Endothelial cell (in vitro differentiated cells): ENCODE data around the gene IDH2. TPM values are rescaled to one million over a fixed set of nuclear protein-coding genes. Genes with fewer than 3 reads are reported as not detected.
A peak's percentile ranks its signal among the peaks of the same experiment; 100 is the strongest.

ENCODE experiments used
- DNase-seq: peaks from one replicate; pipeline ENCODE4 v3.0.0; 2021; ENCODE audit warnings: low spot score
- H3K27ac Mint-ChIP-seq: one replicate; pipeline ENCODE4 v1.8.0; 2021; ENCODE audit warnings: mixed read lengths, inconsistent platforms; ENCODE audit not compliant: unreplicated experiment
- H3K27me3 Mint-ChIP-seq: one replicate; pipeline ENCODE4 v1.8.0; 2021; ENCODE audit warnings: mild to moderate bottlenecking, moderate library complexity, mixed read lengths, inconsistent platforms; ENCODE audit not compliant: unreplicated experiment
- H3K36me3 Mint-ChIP-seq: one replicate; pipeline ENCODE4 v1.8.0; 2021; ENCODE audit warnings: mild to moderate bottlenecking, low read depth, mixed read lengths, inconsistent platforms; ENCODE audit not compliant: unreplicated experiment
- H3K4me1 Mint-ChIP-seq: one replicate; pipeline ENCODE4 v1.8.0; 2021; ENCODE audit warnings: mild to moderate bottlenecking, mixed read lengths, inconsistent platforms; ENCODE audit not compliant: unreplicated experiment
- H3K4me3 Mint-ChIP-seq: one replicate; pipeline ENCODE4 v1.8.0; 2021; ENCODE audit warnings: mild to moderate bottlenecking, mixed read lengths, inconsistent platforms; ENCODE audit not compliant: unreplicated experiment
- H3K9me3 Mint-ChIP-seq: one replicate; pipeline ENCODE4 v1.8.0; 2021; ENCODE audit warnings: mixed read lengths, inconsistent platforms; ENCODE audit not compliant: unreplicated experiment
- total RNA-seq: library from RNA; stranded (reverse); fragmentation: NEBNext Ultra II Directional; extraction: Animal tissue kit (Norgen Biotek cat#: 25700); gene quantifications from one replicate; pipeline ENCODE4 v1.2.1, GENCODE V29; 2021; ENCODE audit not compliant: unreplicated experiment
- TF ChIP-seq, protein P1 (sequence below): fragments of 200-600 bp; sonication (generic); IDR thresholded peaks from one replicate; pipeline ENCODE4 v1.5.0; 2021; ENCODE audit warnings: antibody characterized with exemption; ENCODE audit not compliant: unreplicated experiment

The IDH2 gene
- total RNA-seq, 1 donor from 2014 or later: 133 TPM

DNA sequence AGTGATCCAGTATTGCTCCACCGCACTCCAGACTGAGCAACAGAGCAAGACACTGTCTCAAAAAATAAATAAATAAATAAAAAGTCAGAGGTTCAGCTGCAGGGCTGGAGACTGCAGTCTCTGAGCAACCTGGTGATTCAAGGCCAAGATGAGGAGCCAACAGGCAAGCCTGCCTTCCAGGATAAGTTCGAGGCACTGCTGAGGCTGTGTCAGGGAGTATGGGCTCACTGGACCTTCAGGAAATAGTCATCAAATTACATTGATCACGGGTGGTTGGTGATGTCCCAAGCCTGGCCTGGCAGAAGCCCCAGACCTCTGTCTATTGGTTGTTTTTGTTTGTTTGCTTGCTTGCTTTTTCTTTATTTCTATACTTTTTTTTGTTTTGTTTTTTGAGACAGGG, 41.5 kb downstream of the IDH2 start:
- Mint-ChIP-seq H3K27me3 (peaks cover 15% of the 10 kb centered on the region), H3K27ac (no peak overlapping the region), H3K4me1 (peaks cover 58% of the 10 kb centered on the region), H3K36me3 (peaks cover 4% of the 10 kb centered on the region), H3K9me3 (no peaks in the 10 kb centered on the region), H3K4me3 (no peak overlapping the region)
- DNase-seq: no peak
- TF ChIP-seq, protein P1, sequence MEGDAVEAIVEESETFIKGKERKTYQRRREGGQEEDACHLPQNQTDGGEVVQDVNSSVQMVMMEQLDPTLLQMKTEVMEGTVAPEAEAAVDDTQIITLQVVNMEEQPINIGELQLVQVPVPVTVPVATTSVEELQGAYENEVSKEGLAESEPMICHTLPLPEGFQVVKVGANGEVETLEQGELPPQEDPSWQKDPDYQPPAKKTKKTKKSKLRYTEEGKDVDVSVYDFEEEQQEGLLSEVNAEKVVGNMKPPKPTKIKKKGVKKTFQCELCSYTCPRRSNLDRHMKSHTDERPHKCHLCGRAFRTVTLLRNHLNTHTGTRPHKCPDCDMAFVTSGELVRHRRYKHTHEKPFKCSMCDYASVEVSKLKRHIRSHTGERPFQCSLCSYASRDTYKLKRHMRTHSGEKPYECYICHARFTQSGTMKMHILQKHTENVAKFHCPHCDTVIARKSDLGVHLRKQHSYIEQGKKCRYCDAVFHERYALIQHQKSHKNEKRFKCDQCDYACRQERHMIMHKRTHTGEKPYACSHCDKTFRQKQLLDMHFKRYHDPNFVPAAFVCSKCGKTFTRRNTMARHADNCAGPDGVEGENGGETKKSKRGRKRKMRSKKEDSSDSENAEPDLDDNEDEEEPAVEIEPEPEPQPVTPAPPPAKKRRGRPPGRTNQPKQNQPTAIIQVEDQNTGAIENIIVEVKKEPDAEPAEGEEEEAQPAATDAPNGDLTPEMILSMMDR: no peak

DNA sequence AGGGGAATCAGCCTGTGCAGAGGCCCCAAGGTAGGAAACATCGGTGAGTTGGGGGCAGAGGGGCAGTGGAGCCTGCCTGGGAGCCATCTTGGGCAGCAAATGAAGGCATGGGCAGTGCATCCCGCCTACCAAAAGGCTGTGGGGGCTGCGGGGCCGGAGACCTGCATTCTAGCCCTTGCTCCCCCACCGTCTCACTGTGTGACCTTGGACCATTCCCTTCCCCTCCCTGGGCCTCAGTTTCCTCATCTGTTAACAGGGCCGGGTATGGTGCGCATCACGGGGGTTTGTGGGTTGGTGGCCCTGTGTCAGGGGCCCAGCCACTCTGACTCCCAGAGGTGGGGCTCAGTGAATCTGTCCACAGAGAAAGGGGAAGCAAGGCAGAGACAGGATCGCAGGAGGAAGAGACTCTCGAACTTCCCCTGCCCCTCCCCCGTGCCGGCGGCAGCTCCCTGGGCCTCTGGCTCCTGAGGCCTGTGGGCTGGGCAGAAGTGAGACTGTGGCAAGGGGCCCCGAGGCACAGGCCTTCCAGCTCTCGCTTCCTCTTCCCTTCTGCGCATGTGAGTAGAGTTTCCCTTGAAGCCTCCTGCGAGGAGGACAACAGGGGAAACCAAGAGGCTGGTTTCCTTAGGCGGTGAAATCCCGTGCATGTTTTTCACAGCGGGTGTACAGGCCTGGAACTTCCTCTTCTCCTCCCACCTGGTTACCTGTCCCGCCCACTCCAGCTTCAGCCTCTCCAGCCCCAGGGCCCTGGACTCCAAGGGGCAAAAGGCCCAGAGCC, 42.9 kb downstream of the IDH2 start:
- peak; percentile 63 for DNase-seq
- TF ChIP-seq, protein P1: no peak
- peaks cover 20% of the 10 kb centered on the region for H3K27me3 Mint-ChIP-seq
- H3K36me3 Mint-ChIP-seq: peaks cover 9% of the 10 kb centered on the region
- H3K4me1 Mint-ChIP-seq: peaks cover 58% of the 10 kb centered on the region
- no peak overlapping the region for H3K4me3 Mint-ChIP-seq
- no peaks in the 10 kb centered on the region for H3K9me3 Mint-ChIP-seq
- H3K27ac Mint-ChIP-seq: peak overlapping the region; percentile 83

DNA sequence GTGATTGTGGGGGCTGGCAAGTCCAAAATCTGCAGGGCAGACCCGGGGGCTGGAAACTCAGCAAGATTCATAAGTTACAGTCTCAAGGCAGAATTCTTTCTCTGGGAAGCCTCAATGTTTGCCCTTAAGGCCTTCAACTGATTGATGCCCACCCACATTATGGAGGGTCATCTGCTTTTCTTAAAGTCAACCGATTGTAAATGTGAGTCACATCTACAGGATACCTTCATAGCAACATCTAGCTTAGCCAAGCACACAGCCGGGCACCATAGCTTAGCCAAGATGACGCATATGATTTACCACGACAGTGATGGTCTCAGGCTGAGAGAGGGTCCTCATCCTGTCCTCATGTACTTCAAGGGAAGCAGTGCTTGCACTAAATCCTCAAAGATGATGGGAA, 43.5 kb downstream of the IDH2 start:
- Mint-ChIP-seq H3K27ac (peak overlapping the region; percentile 75), H3K4me1 (peaks cover 55% of the 10 kb centered on the region), H3K27me3 (peaks cover 20% of the 10 kb centered on the region), H3K36me3 (peaks cover 9% of the 10 kb centered on the region), H3K9me3 (no peaks in the 10 kb centered on the region), H3K4me3 (no peak overlapping the region)
- no peak for DNase-seq
- TF ChIP-seq, protein P1: no peak

DNA sequence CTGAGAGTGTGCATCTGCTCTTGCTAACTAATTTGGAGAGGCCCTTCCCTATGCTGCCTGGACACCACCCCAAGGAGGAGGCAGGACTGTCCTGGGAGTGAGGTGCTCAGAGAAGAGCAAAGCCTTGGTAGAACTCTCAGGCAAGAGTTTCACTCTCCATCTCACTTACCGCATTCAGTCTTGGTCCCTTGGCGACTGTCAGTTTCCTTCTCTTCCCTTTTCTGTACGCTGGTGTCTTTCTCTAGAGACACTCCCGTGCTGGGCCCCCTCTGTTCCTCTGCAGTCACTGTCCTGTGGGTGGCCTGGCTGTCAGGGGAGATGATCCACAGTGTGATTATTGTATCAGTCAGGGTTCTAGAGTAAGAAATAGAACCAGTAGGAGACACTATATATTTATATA, 44.0 kb downstream of the IDH2 start:
- Mint-ChIP-seq H3K36me3 (peaks cover 9% of the 10 kb centered on the region), H3K27me3 (peaks cover 19% of the 10 kb centered on the region), H3K4me3 (no peak overlapping the region), H3K4me1 (peaks cover 53% of the 10 kb centered on the region), H3K27ac (peak overlapping the region; percentile 75), H3K9me3 (no peaks in the 10 kb centered on the region)
- no peak for DNase-seq
- TF ChIP-seq, protein P1: no peak

DNA sequence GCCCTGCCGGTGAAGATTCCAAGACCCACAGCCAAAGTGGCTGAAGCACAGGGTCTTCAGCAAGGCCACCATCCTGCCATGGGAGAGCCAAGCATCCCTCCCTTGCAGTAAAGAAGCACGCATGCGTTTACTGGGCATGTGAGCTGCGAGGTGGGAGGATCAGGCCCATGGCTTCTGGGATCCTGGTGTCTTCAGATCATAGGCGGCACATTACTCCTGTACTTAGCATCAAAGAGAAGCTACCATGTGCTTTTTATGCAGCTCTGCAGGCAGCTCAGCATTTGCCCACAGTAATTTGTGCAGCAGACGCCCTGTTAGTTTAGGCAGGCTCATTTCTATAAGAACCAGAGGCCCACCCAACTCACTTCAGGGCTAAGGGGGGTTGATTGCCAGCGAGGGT, 45.7 kb downstream of the IDH2 start:
- H3K9me3 Mint-ChIP-seq: no peaks in the 10 kb centered on the region
- TF ChIP-seq, protein P1: no peak
- no peak overlapping the region for H3K4me3 Mint-ChIP-seq
- no peak overlapping the region for H3K27ac Mint-ChIP-seq
- DNase-seq: no peak
- H3K4me1 Mint-ChIP-seq: peaks cover 54% of the 10 kb centered on the region
- peaks cover 18% of the 10 kb centered on the region for H3K27me3 Mint-ChIP-seq
- peaks cover 13% of the 10 kb centered on the region for H3K36me3 Mint-ChIP-seq
